HCT116 (cell line): Measurements from ENCODE around the gene QRICH1. TPM values are rescaled to one million over a fixed set of nuclear protein-coding genes. Genes with fewer than 3 reads are reported as not detected.

ENCODE experiments used
- ATAC-seq: fragments of 200-7000 bp; cut with Tn5 transposase; 2 replicates; pipeline ENCODE4 v1.9.1; 2020; ENCODE audit warnings: mild to moderate bottlenecking, moderate library complexity
- BruUV-seq: library from RNA; stranded (reverse); fragments of 400-500 nt; replicated peaks from 2 replicates; lab custom pipeline; 2021; lab: Mats Ljungman, UMichigan
- CTCF ChIA-PET: fragments of 300-600 bp; sonication (Branson Sonifier 250); formaldehyde crosslinking; loops from one replicate; lab custom pipeline; 2021; ENCODE audit warnings: antibody characterized with exemption; lab: Charles Lee
- POLR2A ChIA-PET: fragments of 300-600, 350-600 bp; sonication (Branson Sonifier 250); formaldehyde crosslinking; loops from one replicate; lab custom pipeline; 2021; ENCODE audit warnings: antibody characterized with exemption; lab: Charles Lee
- RAD21 ChIA-PET, 2 experiments: fragments of 300-600 bp; sonication (Branson Sonifier 250); formaldehyde crosslinking; loops; one replicate each; lab custom pipeline; 2023; ENCODE audit warnings: low total read pairs in 2 of 2; ENCODE audit not compliant: uncharacterized antibody in 2 of 2, unreplicated experiment in 2 of 2, low non-redundant PET in 1 of 2; lab: Charles Lee
- DNase-seq: peaks from one replicate; pipeline ENCODE4 v3.0.0-alpha.2; 2010; ENCODE audit warnings: low read depth, low spot score
- H2AFZ ChIP-seq: fragments of 200-600 bp; shearing (Covaris generic), sonication (generic); 2 replicates; pipeline ENCODE4 v1.6.1; 2017; ENCODE audit warnings: low read depth, mixed run types, mixed read lengths, antibody characterized with exemption, low read length; ENCODE audit not compliant: poor library complexity, severe bottlenecking
- H3K27ac ChIP-seq: 2 replicates; pipeline ENCODE4 v1.5.1; 2012; ENCODE audit warnings: low read depth, low read length
- H3K27me3 ChIP-seq: fragments of 200-600 bp; sonication (generic); 2 replicates; pipeline ENCODE4 v1.6.1; 2016; ENCODE audit warnings: mixed run types, low read length, mixed read lengths; ENCODE audit not compliant: insufficient read depth
- H3K36me3 ChIP-seq, 2 experiments: fragments of 200-500 bp in 1 of 2; fragments of 200-600 bp in 1 of 2; sonication (Bioruptor generic) in 1 of 2; sonication (generic) in 1 of 2; 2 replicates each; pipeline versions ENCODE4 v1.5.1 to v1.6.1; 2014 to 2016; ENCODE audit warnings: low read length in 2 of 2, inconsistent platforms in 1 of 2, mixed read lengths in 1 of 2, mixed run types in 1 of 2; ENCODE audit not compliant: insufficient read depth in 2 of 2, control insufficient read depth in 1 of 2
- H3K4me1 ChIP-seq, 2 experiments: fragments of 200-600 bp in 1 of 2; sonication (generic) in 1 of 2; 2 replicates each; pipeline versions ENCODE4 v1.5.1 to v1.6.1; 2012 to 2017; ENCODE audit warnings: low read length in 2 of 2, inconsistent platforms in 1 of 2, mild to moderate bottlenecking in 1 of 2, mixed read lengths in 1 of 2, mixed run types in 1 of 2, moderate library complexity in 1 of 2; ENCODE audit not compliant: insufficient read depth in 2 of 2, control insufficient read depth in 1 of 2
- H3K4me2 ChIP-seq: fragments of 200-600 bp; sonication (generic); 2 replicates; pipeline ENCODE4 v1.6.1; 2017; ENCODE audit warnings: mixed run types, low read length, mixed read lengths
- H3K4me3 ChIP-seq, 2 experiments: fragments of 200-600 bp in 1 of 2; sonication (generic) in 1 of 2; replicated peaks in 1 of 2; 2 replicates each; pipeline ENCODE4 v1.5.1; 2011 to 2016; ENCODE audit warnings: low read length in 2 of 2, control low read depth in 1 of 2, low read depth in 1 of 2, mild to moderate bottlenecking in 1 of 2, mixed read lengths in 1 of 2, mixed run types in 1 of 2
- H3K79me2 ChIP-seq: fragments of 200-600 bp; sonication (generic); 2 replicates; pipeline ENCODE4 v1.6.1; 2017; ENCODE audit warnings: mild to moderate bottlenecking, mixed run types, low read length, moderate library complexity, mixed read lengths; ENCODE audit not compliant: insufficient read depth
- H3K9ac ChIP-seq: fragments of 200-600 bp; sonication (generic); 2 replicates; pipeline ENCODE4 v1.6.1; 2016; ENCODE audit warnings: low read length, mixed read lengths
- H3K9me2 ChIP-seq: fragments of 200-600 bp; sonication (generic), shearing (Covaris generic); 2 replicates; pipeline ENCODE4 v1.6.1; 2017; ENCODE audit warnings: mixed run types, mild to moderate bottlenecking, moderate library complexity; ENCODE audit not compliant: insufficient read depth
- H3K9me3 ChIP-seq, 2 experiments: fragments of 200-500 bp in 1 of 2; fragments of 200-600 bp in 1 of 2; sonication (Bioruptor generic) in 1 of 2; sonication (generic) in 1 of 2; 2 replicates each; pipeline ENCODE4 v1.6.1; 2014 to 2017; ENCODE audit warnings: low read length in 2 of 2, mixed read lengths in 2 of 2, inconsistent platforms in 1 of 2, low read depth in 1 of 2, mild to moderate bottlenecking in 1 of 2, mixed run types in 1 of 2, moderate library complexity in 1 of 2; ENCODE audit not compliant: control insufficient read depth in 1 of 2, insufficient read depth in 1 of 2
- H4K20me1 ChIP-seq: fragments of 200-600 bp; sonication (generic), shearing (Covaris generic); 2 replicates; pipeline ENCODE4 v1.6.1; 2017; ENCODE audit warnings: mixed run types, mild to moderate bottlenecking, moderate library complexity; ENCODE audit not compliant: insufficient read depth
- ATF3 ChIP-seq: IDR thresholded peaks from 2 replicates; pipeline ENCODE4 v1.6.1; 2012
- REST ChIP-seq: IDR thresholded peaks from 2 replicates; pipeline ENCODE4 v1.6.1; 2012; ENCODE audit warnings: low read depth
- SRF ChIP-seq: IDR thresholded peaks from 2 replicates; pipeline ENCODE4 v1.6.1; 2012; ENCODE audit warnings: low read depth
- ZBTB33 ChIP-seq: IDR thresholded peaks from 2 replicates; pipeline ENCODE4 v1.6.1; 2011; ENCODE audit warnings: mild to moderate bottlenecking, low read length, moderate library complexity; ENCODE audit not compliant: insufficient replicate concordance; ENCODE audit errors: extremely low read depth
- intact Hi-C: fragments of 100-400 bp; cut with micrococcal nuclease; formaldehyde crosslinking; loops from 2 replicates; pipeline ENCODE4 v1.10.0; 2022
- total RNA-seq: library from RNA; stranded (reverse); gene quantifications from one replicate; pipeline ENCODE4 v1.2.1, GENCODE V29; 2021; ENCODE audit not compliant: unreplicated experiment

The QRICH1 gene
- total RNA-seq, 1 experiment from 2014 or later = 105 TPM

GRCh38 chr3:48996640-48997039 lies 97.2 kb downstream of the QRICH1 start:
- CTCF ChIA-PET = interaction anchor here (1.4 kb wide), 1 partner anchor 9 kb away, joined by 5 read pairs; no protein-coding TSS in a partner anchor
- H3K4me1 ChIP-seq = peaks cover 1 to 2% of the 10 kb centered on the region in 2 experiments; a peak in 3 of 4 replicates
- peaks cover 3 to 6% of the 10 kb centered on the region in 2 experiments; a peak in 2 of 4 replicates for H3K36me3 ChIP-seq
- RAD21 ChIA-PET = no interaction called here
- H3K4me2 ChIP-seq = no peak overlapping the region
- BruUV-seq = no TSS peak
- TF ChIP-seq ZBTB33 (no peak), SRF (no peak), REST (no peak), ATF3 (no peak)
- TF ChIP-seq, all 23 proteins: peak for 0
- POLR2A ChIA-PET = no interaction called here
- Histone ChIP-seq H3K27me3 (no peaks in the 10 kb centered on the region), H2AFZ (no peak overlapping the region), H3K9ac (no peak overlapping the region), H3K27ac (no peak overlapping the region), H3K4me3 (no peak overlapping the region), H3K9me3 (no peaks in the 10 kb centered on the region), H3K9me2 (no peaks in the 10 kb centered on the region), H3K79me2 (peaks cover 28% of the 10 kb centered on the region), H4K20me1 (no peaks in the 10 kb centered on the region)
- DNase-seq (no peak), ATAC-seq (no peak)
- intact Hi-C loops = no loop called here
